DMS153 treated with DMSO at 0.1 percent for 48 hours (cell line): ENCODE measurements around the gene THSD4.

Experiments
- DNase-seq: peaks from one replicate; lab custom pipeline; 2025; ENCODE audit not compliant: unreplicated experiment; lab: John Stamatoyannopoulos, UW

The THSD4 gene

GRCh38 chr15:71515375-71516186 is 400.3 kb downstream of the THSD4 start:
- DNase-seq: no peak

GRCh38 chr15:71517751-71518150 is 402.5 kb downstream of the THSD4 start:
- DNase-seq: no peak

DNA sequence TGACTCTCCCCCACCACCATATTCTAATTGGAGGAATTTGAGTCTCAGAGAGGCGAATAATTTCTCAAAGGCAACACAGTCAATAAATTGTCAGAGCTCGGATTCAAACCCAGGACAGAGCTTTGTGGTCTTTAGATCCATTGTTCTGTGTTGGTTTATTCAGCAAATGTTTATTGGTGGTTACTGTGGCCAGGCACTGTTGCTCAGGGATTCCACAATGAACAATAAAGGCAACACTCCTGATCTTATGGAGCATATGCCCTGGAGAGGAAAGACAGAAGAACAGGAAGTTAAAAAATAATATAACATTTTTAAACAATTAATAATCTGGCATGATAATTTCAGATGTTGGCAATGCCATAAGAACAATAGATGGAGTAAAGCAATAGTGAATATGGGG is 403.4 kb downstream of the THSD4 start:
- DNase-seq: no peak

GRCh38 chr15:71526060-71526820 is 411.0 kb downstream of the THSD4 start:
- DNase-seq: no peak

GRCh38 chr15:71529361-71529760 is 414.1 kb downstream of the THSD4 start:
- no peak for DNase-seq

DNA sequence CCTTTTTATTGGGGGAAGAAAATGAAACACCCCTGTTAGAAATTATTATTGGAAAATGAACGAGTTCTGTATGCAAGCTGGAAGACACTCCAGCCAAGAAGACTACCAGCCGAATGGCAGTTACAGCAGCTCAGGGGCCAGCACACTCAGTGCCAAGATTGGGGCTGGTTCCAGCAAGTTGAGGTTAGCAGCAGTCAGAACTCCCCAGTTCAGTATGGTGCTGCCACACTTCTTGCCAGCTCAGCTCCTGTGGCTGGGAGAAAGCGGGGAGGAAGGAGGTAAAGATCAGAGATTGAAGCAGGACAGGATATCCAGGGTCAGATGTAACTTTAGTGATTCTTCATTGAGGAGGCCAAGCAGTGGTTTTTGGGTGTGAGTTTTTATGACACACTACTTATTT is 414.8 kb downstream of the THSD4 start:
- DNase-seq: no peak

DNA sequence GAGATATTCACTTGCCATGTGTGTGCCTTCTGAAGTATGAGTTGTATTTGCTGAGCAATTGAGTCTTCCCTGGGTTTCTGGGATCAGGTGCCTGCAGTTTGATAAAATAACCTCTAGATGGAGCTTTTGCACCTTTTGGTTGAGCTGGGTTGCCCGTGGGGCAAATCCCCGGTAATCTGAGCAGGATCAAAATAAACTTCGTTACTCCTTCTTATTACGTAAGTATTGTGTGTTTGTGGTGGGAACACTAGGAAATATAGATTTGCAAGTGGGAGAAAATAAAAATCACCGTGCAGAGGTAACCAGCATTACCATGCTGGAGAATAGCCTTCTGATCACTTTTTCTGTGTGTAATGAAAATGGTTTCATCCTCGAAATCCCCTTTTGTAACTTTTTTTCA is 417.7 kb downstream of the THSD4 start:
- no peak for DNase-seq

DNA sequence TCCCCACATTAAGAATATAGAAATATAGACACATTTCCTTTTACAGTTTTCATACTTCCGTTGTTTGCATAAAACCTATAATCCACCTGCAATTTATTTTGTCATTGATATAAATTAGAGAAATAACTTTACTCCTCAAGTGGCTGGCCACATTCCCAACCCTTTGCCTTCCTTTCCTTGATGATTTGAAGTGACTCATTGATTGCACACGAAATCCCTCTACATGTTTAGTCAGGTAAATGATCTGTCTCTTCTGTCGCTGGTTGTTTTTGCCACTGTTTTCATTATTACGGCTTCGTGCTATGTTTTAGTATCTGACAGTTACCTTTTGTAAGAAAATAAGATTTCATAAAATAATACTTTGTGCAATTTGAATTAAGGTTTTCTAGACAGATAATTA is 422.9 kb downstream of the THSD4 start:
- no peak for DNase-seq

GRCh38 chr15:71541746-71542145 is 426.5 kb downstream of the THSD4 start:
- DNase-seq: no peak

DNA sequence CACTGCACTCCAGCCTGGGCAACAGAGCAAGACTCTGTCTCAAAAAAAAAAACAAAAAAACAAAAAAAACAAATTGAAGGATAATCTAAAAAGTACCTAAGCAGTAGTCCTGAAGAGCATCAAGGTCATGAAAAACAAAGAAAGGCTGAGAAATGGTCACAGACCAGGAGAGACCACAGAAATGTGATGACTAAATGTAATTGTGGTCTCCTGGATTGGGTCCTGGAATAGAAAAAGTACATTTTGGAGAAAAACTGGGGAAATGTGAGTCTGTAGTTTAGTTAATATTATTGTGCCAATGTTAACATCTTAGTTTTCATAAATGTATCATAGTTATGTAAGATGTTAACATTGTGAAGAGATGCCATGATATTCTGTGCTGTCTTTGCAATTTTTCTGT is 427.6 kb downstream of the THSD4 start:
- DNase-seq: no peak

DNA sequence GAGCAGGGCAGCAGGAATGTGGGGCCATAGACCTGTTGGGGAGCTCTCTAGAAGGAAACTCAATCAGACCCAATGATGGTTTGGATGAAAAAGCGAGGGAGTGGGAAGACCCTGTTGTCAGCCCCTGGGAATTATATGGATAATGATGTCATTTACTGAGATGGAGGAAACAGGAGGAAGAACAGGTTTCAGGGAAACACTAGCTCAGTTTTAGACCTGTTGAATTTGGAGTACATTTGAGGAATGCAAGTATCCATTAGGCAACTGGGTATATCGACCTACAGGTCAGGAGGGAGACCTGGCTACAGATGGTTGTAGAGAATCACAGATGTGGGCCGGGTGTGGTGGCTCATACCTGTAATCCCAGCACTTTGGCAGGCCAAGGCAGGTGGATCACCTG is 428.1 kb downstream of the THSD4 start:
- DNase-seq: no peak

GRCh38 chr15:71545223-71545760 is 430.0 kb downstream of the THSD4 start:
- DNase-seq: no peak

- DNase-seq: no peak
Measured at GRCh38 chr15:71545923-71546322, 430.7 kb downstream of the THSD4 start.

GRCh38 chr15:71547011-71547410 is 431.7 kb downstream of the THSD4 start:
- DNase-seq: no peak

GRCh38 chr15:71548401-71548807 is 433.1 kb downstream of the THSD4 start:
- DNase-seq: no peak

DNA sequence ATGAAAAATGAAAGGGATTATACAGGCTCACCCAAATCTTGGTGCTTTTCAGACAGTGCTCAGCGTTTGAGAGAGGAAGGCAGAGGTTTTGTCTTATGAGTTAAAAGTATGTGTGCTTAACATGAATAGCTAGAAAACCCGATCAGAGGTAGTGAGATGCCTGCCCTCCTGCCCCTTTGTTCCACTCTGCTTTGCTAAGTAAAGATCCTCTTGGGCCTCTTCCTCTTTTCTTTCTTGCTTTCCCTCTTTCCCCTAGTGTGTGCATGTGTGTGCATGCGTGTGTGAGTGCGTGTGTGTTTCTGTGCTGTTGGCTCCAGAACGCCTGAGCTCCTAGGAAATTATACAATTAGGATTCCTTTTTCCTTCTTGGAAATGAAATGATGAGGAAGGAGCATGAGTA is 433.8 kb downstream of the THSD4 start:
- DNase-seq: no peak

GRCh38 chr15:71549697-71550096 is 434.4 kb downstream of the THSD4 start:
- DNase-seq: no peak

DNA sequence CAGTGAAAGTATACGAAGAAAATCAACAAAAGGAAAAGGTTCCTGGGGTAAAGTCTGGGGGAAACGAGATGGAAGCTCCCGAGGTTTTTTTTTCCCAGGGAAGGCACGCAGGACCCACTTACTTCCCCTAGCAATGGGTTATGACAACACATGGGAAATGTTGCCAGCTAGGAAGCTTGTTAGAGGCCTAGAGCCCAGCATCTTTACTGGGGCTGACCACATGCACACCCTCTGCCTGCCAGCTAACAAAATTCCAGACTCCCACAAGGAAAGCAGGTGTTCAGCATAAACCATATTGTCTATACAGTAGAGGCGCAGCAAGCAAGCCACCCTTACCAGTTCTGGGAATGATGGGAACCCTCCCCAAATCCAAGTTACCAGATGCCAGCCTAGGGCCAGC is 436.3 kb downstream of the THSD4 start:
- DNase-seq: no peak

DNA sequence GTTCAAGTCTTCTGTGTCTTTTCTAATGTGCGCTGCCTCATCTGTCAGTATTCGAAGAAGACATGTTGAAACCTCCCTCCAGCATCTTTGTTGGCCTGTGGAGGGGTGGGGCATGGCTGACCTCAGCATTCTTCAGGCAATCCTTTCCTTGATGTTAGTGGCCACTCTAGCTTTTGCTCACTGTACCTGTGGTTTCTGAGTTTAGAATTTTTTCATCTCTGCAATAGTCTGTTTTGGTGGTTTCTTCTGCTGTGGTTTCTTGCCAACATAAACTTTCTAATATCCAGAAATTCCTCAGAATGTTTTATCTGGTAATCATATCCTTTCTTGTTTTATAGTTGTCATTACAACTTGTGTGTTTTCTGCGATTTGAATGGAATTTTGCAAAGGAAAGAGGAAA is 443.8 kb downstream of the THSD4 start:
- DNase-seq: no peak

GRCh38 chr15:71559616-71560015 is 444.3 kb downstream of the THSD4 start:
- DNase-seq: no peak

DNA sequence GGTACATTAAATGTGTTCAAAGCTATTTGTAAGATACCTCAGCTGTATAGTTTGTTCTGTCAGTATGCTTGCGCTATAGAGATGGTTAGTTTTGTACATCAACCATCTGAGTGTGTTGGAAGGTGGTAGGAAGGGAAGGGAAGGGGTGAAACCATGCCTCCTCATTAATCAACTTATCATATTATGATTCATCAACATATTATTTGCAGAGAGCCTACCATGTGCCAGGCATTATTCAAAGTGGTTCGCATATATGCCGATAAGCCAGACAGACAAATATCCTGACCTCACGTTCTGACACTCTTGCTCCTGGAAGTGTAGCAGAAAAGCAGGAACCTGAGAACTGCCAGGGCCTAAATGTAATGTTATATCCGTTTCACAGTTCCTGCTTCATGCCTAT is 447.0 kb downstream of the THSD4 start:
- no peak for DNase-seq

GRCh38 chr15:71564217-71564616 is 448.9 kb downstream of the THSD4 start:
- DNase-seq: no peak
